ENCODE results near the gene CCNY.

GRCh38 chr10:35585356-35585755 lies 249.0 kb downstream of the CCNY start:
- TF ChIP-seq POLR2A (IDR thresholded peaks at IDR 0.05) = no peak
- TF ChIP-seq POLR2AphosphoS5 (IDR thresholded peaks at IDR 0.05) = no peak
- TF ChIP-seq CTCF (IDR thresholded peaks at IDR 0.05) = no peak
- TF ChIP-seq EP300 (IDR thresholded peaks at IDR 0.05) = no peak
